AG04450 (cell line): Measurements from ENCODE around the gene CNNM3. TPM values are rescaled to one million over a fixed set of nuclear protein-coding genes. Genes with fewer than 3 reads are reported as not detected.

Source experiments
- CTCF ChIA-PET: fragments of 300-600, 350-600 bp; formaldehyde crosslinking; extraction: SDS; loops from one replicate; lab custom pipeline; 2022; ENCODE audit warnings: antibody characterized with exemption, inconsistent platforms; lab: Charles Lee
- POLR2A ChIA-PET: fragments of 350-600 bp; formaldehyde crosslinking; extraction: SDS; loops from one replicate; lab custom pipeline; 2021; ENCODE audit warnings: antibody characterized with exemption, inconsistent platforms; lab: Yijun Ruan, JAX
- DNase-seq: peaks from one replicate; pipeline ENCODE4 v3.0.0-alpha.2; 2011; ENCODE audit warnings: low read depth, low spot score
- H3K27ac ChIP-seq: one replicate; pipeline ENCODE4 v1.5.1; 2012; ENCODE audit warnings: low read depth, low read length, control low read depth
- H3K27me3 ChIP-seq: one replicate; pipeline ENCODE4 v1.6.0; 2012; ENCODE audit warnings: low read length; ENCODE audit not compliant: control insufficient read depth, insufficient read depth
- H3K4me3 ChIP-seq: 2 replicates; pipeline ENCODE4 v1.5.1; 2011; ENCODE audit warnings: mild to moderate bottlenecking, low read depth, low read length, control low read depth
- H3K9me3 ChIP-seq: 2 replicates; pipeline ENCODE4 v1.5.1; 2012; ENCODE audit warnings: low read length; ENCODE audit not compliant: control insufficient read depth, insufficient read depth
- CTCF ChIP-seq: IDR thresholded peaks from 2 replicates; pipeline ENCODE4 v1.5.1; 2011; ENCODE audit warnings: low read depth, low read length, control low read depth, inconsistent platforms
- polyA plus RNA-seq: library from polyadenylated mRNA; depleted of rRNA; stranded (reverse); fragments of >200 nt; gene quantifications from 2 replicates; pipeline ENCODE4 v1.2.3, GENCODE V29; 2011

Gene CNNM3
- polyA plus RNA-seq, 1 experiment, result 5.1 TPM

- Histone ChIP-seq H3K27ac (no peak overlapping the region), H3K4me3 (no peak overlapping the region), H3K9me3 (no peaks in the 10 kb centered on the region), H3K27me3 (no peaks in the 10 kb centered on the region)
- DNase-seq, result no peak
- POLR2A ChIA-PET, result interaction anchor here (0.6 kb wide), 1 partner anchor 55 kb away, joined by 3 read pairs; no protein-coding TSS in a partner anchor
- CTCF ChIA-PET, result interaction anchor here (0.6 to 4.3 kb wide), 3 partner anchors 13 to 1835 kb away, joined by 4 to 23 read pairs (median 4); partner anchors contain the start of gene ANKRD39
- no peak for TF ChIP-seq CTCF
These were observed 2.4 kb upstream of the CNNM3 start for GRCh38 chr2:96813656-96814055.

GRCh38 chr2:96815326-96816126 lies 542 bp upstream of the CNNM3 start:
- Histone ChIP-seq H3K27ac (peak overlapping the region; percentile 21), H3K9me3 (no peaks in the 10 kb centered on the region), H3K27me3 (no peaks in the 10 kb centered on the region), H3K4me3 (peak overlapping the region; percentile 63)
- CTCF ChIA-PET, result interaction anchor here (0.8 to 4.3 kb wide), 3 partner anchors 9 to 42 kb away, joined by 5 to 23 read pairs (median 6); partner anchors contain the start of gene ANKRD39
- POLR2A ChIA-PET, result interaction anchor here (1.0 to 1.4 kb wide), 2 partner anchors 19 to 52 kb away, joined by 3 read pairs; no protein-coding TSS in a partner anchor
- no peak for TF ChIP-seq CTCF
- no peak for DNase-seq

- DNase-seq, result no peak
- Histone ChIP-seq H3K9me3 (no peaks in the 10 kb centered on the region), H3K27ac (no peak overlapping the region), H3K4me3 (peak overlapping the region; percentile 66), H3K27me3 (no peaks in the 10 kb centered on the region)
- ChIA-PET CTCF (interaction anchor here (0.7 to 4.3 kb wide), 5 partner anchors 14 to 47 kb away, joined by 3 to 23 read pairs (median 4); partner anchors contain the start of gene ANKRD39), POLR2A (interaction anchor here (1.4 kb wide), 2 partner anchors 41 to 54 kb away, joined by 3 to 4 read pairs; partner anchors contain the start of gene ANKRD39)
- no peak for TF ChIP-seq CTCF
These were observed 1.0 kb downstream of the CNNM3 start for GRCh38 chr2:96816836-96817702.

- Histone ChIP-seq H3K27me3 (no peaks in the 10 kb centered on the region), H3K4me3 (peak overlapping the region; percentile 66), H3K9me3 (no peaks in the 10 kb centered on the region), H3K27ac (no peak overlapping the region)
- ChIA-PET CTCF (interaction anchor here (4.3 kb wide), 1 partner anchor 40 kb away, joined by 23 read pairs; the partner anchor contains the start of gene ANKRD39), POLR2A (no interaction called here)
- DNase-seq, result no peak
- no peak for TF ChIP-seq CTCF
These were observed 1.8 kb downstream of the CNNM3 start for GRCh38 chr2:96817882-96818281.
